Panc1 (cell line): ENCODE data around the gene PARVB. TPM values are rescaled to one million over a fixed set of nuclear protein-coding genes. Genes with fewer than 3 reads are reported as not detected.

ENCODE experiments used
- ATAC-seq: fragments of 200-7000 bp; cut with Tn5 transposase; 2 replicates; pipeline ENCODE4 v1.9.1; 2020; ENCODE audit warnings: mild to moderate bottlenecking, moderate library complexity
- BruUV-seq: library from RNA; stranded (reverse); fragments of 400-500 nt; replicated peaks from 2 replicates; lab custom pipeline; 2021; lab: Mats Ljungman, UMichigan
- CTCF ChIA-PET: fragments of 300-600 bp; sonication (Branson Sonifier 250); formaldehyde crosslinking; loops from one replicate; lab custom pipeline; 2022; ENCODE audit warnings: antibody characterized with exemption; lab: Charles Lee
- POLR2A ChIA-PET: fragments of 300-600 bp; sonication (Branson Sonifier 250); formaldehyde crosslinking; loops from one replicate; lab custom pipeline; 2022; ENCODE audit warnings: antibody characterized with exemption; lab: Charles Lee
- DNase-seq: peaks from one replicate; pipeline ENCODE4 v3.0.0-alpha.2; 2010; ENCODE audit warnings: low read depth, low spot score
- H3K27ac ChIP-seq: 2 replicates; pipeline ENCODE4 v1.5.1; 2011; ENCODE audit warnings: mild to moderate bottlenecking, low read length, inconsistent platforms
- H3K27me3 ChIP-seq: fragments of 200-500 bp; sonication (Bioruptor generic); 2 replicates; pipeline ENCODE4 v1.6.0; 2014; ENCODE audit warnings: low read length, inconsistent platforms; ENCODE audit not compliant: control insufficient read depth, insufficient read depth
- H3K36me3 ChIP-seq: fragments of 200-500 bp; sonication (Bioruptor generic); 2 replicates; pipeline ENCODE4 v1.5.1; 2014; ENCODE audit warnings: inconsistent platforms, mild to moderate bottlenecking, low read length, moderate library complexity; ENCODE audit not compliant: control insufficient read depth, insufficient read depth
- H3K4me1 ChIP-seq: 2 replicates; pipeline ENCODE4 v1.5.1; 2011; ENCODE audit warnings: inconsistent platforms, mild to moderate bottlenecking, low read length, moderate library complexity; ENCODE audit not compliant: control insufficient read depth, insufficient read depth
- H3K4me3 ChIP-seq, 2 experiments: 2 replicates each; pipeline ENCODE4 v1.5.1; 2011 to 2012; ENCODE audit warnings: low read depth in 2 of 2, low read length in 2 of 2, mild to moderate bottlenecking in 2 of 2, inconsistent platforms in 1 of 2, moderate library complexity in 1 of 2
- H3K9me3 ChIP-seq: fragments of 200-500 bp; sonication (Bioruptor generic); 2 replicates; pipeline ENCODE4 v1.5.1; 2014; ENCODE audit warnings: low read depth, mild to moderate bottlenecking, inconsistent platforms, low read length, moderate library complexity; ENCODE audit not compliant: control insufficient read depth, insufficient read depth
- POLR2AphosphoS5 ChIP-seq: IDR thresholded peaks from 2 replicates; pipeline ENCODE4 v1.6.1; 2012; ENCODE audit warnings: mild to moderate bottlenecking, low read depth, low read length, moderate library complexity
- SIN3A ChIP-seq: IDR thresholded peaks from 2 replicates; pipeline ENCODE4 v1.6.1; 2012; ENCODE audit warnings: low read depth, mild to moderate bottlenecking, low read length, moderate library complexity, borderline replicate concordance; ENCODE audit not compliant: insufficient read depth
- TCF7L2 ChIP-seq: IDR thresholded peaks from 2 replicates; pipeline ENCODE4 v1.6.1; 2011; ENCODE audit warnings: mild to moderate bottlenecking, low read depth, low read length, inconsistent platforms
- in situ Hi-C: cut with HindIII; loops from 2 replicates; pipeline ENCODE4 v1.10.0; 2016; ENCODE audit warnings: low sequenced_read_pairs, low pct_unique_long_range_greater_than_20kb
- intact Hi-C: fragments of 100-400 bp; cut with micrococcal nuclease; formaldehyde crosslinking; loops from one replicate; pipeline ENCODE4 v1.10.0; 2022; ENCODE audit not compliant: unreplicated experiment
- total RNA-seq: library from RNA; stranded (reverse); gene quantifications from one replicate; pipeline ENCODE4 v1.2.1, GENCODE V29; 2021; ENCODE audit not compliant: unreplicated experiment
- TF ChIP-seq, protein P1 (sequence below), 2 experiments: IDR thresholded peaks; 2 replicates each; pipeline ENCODE4 v1.6.1; 2011 to 2012; ENCODE audit warnings: low read depth in 2 of 2, control low read depth in 1 of 2, low read length in 1 of 2, mild to moderate bottlenecking in 1 of 2, moderate library complexity in 1 of 2; ENCODE audit not compliant: insufficient read depth in 1 of 2
- TF ChIP-seq, protein P2 (sequence below): fragments of 450-650 bp; IDR thresholded peaks from 2 replicates; pipeline ENCODE4 v1.5.1; 2017; ENCODE audit warnings: mild to moderate bottlenecking

PARVB gene
- total RNA-seq, 1 experiment from 2014 or later: 28.1 TPM

DNA sequence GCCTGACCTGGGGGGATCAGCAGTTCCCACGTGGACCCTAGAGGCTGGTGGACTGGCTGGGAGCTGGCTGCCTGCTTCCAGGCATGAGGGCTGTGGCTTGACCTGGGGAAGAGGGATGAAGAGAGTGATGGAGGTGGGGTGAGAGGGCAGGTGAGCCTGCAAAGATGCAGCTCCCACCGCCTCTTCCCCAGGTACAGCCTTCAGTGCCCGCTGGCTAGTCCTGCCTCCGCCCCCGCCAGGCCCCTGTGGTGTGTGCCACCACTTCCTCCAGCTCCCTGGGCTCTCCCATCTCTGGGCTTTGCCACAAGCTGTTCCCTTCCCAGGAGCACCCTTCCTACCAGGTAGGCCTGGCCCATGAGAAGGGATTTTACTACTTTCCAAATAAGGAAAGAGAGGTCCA lies 175.8 kb downstream of the PARVB start:
- no peaks in the 10 kb centered on the region for H3K36me3 ChIP-seq
- in situ Hi-C loops: no loop called here
- no peaks in the 10 kb centered on the region for H3K4me1 ChIP-seq
- no TSS peak for BruUV-seq
- intact Hi-C loops: no loop called here
- ChIA-PET POLR2A (no interaction called here), CTCF (no interaction called here)
- no peak for ATAC-seq
- no peaks in the 10 kb centered on the region for H3K27me3 ChIP-seq
- H3K27ac ChIP-seq: no peak overlapping the region
- TF ChIP-seq SIN3A: no peak
- TF ChIP-seq, protein P1, sequence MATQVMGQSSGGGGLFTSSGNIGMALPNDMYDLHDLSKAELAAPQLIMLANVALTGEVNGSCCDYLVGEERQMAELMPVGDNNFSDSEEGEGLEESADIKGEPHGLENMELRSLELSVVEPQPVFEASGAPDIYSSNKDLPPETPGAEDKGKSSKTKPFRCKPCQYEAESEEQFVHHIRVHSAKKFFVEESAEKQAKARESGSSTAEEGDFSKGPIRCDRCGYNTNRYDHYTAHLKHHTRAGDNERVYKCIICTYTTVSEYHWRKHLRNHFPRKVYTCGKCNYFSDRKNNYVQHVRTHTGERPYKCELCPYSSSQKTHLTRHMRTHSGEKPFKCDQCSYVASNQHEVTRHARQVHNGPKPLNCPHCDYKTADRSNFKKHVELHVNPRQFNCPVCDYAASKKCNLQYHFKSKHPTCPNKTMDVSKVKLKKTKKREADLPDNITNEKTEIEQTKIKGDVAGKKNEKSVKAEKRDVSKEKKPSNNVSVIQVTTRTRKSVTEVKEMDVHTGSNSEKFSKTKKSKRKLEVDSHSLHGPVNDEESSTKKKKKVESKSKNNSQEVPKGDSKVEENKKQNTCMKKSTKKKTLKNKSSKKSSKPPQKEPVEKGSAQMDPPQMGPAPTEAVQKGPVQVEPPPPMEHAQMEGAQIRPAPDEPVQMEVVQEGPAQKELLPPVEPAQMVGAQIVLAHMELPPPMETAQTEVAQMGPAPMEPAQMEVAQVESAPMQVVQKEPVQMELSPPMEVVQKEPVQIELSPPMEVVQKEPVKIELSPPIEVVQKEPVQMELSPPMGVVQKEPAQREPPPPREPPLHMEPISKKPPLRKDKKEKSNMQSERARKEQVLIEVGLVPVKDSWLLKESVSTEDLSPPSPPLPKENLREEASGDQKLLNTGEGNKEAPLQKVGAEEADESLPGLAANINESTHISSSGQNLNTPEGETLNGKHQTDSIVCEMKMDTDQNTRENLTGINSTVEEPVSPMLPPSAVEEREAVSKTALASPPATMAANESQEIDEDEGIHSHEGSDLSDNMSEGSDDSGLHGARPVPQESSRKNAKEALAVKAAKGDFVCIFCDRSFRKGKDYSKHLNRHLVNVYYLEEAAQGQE (IDR thresholded peaks at IDR 0.05; ENCODE audit: insufficient read depth in 1 of 2, low read depth in 2 of 2, low read length in 1 of 2): no peak
- TF ChIP-seq POLR2AphosphoS5: no peak
- TF ChIP-seq TCF7L2: no peak
- TF ChIP-seq, protein P2, sequence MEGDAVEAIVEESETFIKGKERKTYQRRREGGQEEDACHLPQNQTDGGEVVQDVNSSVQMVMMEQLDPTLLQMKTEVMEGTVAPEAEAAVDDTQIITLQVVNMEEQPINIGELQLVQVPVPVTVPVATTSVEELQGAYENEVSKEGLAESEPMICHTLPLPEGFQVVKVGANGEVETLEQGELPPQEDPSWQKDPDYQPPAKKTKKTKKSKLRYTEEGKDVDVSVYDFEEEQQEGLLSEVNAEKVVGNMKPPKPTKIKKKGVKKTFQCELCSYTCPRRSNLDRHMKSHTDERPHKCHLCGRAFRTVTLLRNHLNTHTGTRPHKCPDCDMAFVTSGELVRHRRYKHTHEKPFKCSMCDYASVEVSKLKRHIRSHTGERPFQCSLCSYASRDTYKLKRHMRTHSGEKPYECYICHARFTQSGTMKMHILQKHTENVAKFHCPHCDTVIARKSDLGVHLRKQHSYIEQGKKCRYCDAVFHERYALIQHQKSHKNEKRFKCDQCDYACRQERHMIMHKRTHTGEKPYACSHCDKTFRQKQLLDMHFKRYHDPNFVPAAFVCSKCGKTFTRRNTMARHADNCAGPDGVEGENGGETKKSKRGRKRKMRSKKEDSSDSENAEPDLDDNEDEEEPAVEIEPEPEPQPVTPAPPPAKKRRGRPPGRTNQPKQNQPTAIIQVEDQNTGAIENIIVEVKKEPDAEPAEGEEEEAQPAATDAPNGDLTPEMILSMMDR: no peak
- no peak overlapping the region for H3K4me3 ChIP-seq
- H3K9me3 ChIP-seq: no peaks in the 10 kb centered on the region
- DNase-seq: no peak

DNA sequence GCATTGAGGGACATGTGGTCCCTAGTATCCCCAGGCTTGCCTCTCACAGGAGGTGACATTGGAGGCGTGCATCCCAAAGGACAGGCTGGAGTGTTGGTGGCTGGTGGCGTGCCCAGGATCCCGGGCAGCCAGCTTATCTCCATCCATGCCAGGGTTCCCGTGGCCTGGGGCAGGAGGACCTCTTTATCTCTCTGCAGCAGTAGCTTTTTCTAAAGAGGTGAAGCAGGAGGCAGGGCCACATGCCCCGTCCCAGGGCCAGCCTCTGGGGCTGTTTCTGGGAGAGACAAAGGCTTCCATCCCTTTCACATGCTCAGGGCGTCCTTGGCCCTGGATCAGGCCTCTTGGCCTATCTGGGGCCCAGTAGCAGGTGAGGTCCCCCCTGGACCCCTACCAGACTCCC lies 176.3 kb downstream of the PARVB start:
- Histone ChIP-seq H3K27me3 (no peaks in the 10 kb centered on the region), H3K36me3 (no peaks in the 10 kb centered on the region), H3K27ac (no peak overlapping the region), H3K9me3 (no peaks in the 10 kb centered on the region), H3K4me3 (no peak overlapping the region), H3K4me1 (no peaks in the 10 kb centered on the region)
- ChIA-PET POLR2A (no interaction called here), CTCF (no interaction called here)
- no peak for ATAC-seq
- TF ChIP-seq SIN3A: no peak
- TF ChIP-seq, protein P1 (IDR thresholded peaks at IDR 0.05; ENCODE audit: insufficient read depth in 1 of 2, low read depth in 2 of 2, low read length in 1 of 2): no peak
- TF ChIP-seq, protein P2: no peak
- TF ChIP-seq POLR2AphosphoS5: no peak
- TF ChIP-seq TCF7L2: no peak
- intact Hi-C loops (no loop called here), in situ Hi-C loops (no loop called here)
- DNase-seq: no peak
- no TSS peak for BruUV-seq
